A673 (cell line): ENCODE measurements around the gene GMDS. TPM values are rescaled to one million over a fixed set of nuclear protein-coding genes. Genes with fewer than 3 reads are reported as not detected.

Source experiments
- BruUV-seq: library from RNA; stranded (reverse); fragments of 400-500 nt; replicated peaks from 2 replicates; lab custom pipeline; 2021; lab: Mats Ljungman, UMichigan
- CTCF ChIA-PET: fragments of 300-600 bp; sonication (Branson Sonifier 250); formaldehyde crosslinking; loops from one replicate; lab custom pipeline; 2022; ENCODE audit warnings: antibody characterized with exemption; lab: Charles Lee
- POLR2A ChIA-PET: fragments of 300-600 bp; sonication (Branson Sonifier 250); formaldehyde crosslinking; loops from one replicate; lab custom pipeline; 2022; ENCODE audit warnings: antibody characterized with exemption; ENCODE audit not compliant: low non-redundant PET; lab: Charles Lee
- DNase-seq: peaks from one replicate; pipeline ENCODE4 v3.0.0-alpha.2; 2015; ENCODE audit warnings: low spot score
- H3K27ac ChIP-seq: fragments of 200-600 bp; sonication (generic); 2 replicates; pipeline ENCODE4 v1.5.1; 2016; ENCODE audit warnings: mixed run types, low read depth, mild to moderate bottlenecking, mixed read lengths, antibody characterized with exemption, low read length; ENCODE audit not compliant: poor library complexity, severe bottlenecking
- H3K27me3 ChIP-seq: fragments of 200-600 bp; sonication (generic); replicated peaks from 2 replicates; pipeline ENCODE4 v1.6.1; 2017; ENCODE audit warnings: mixed run types, low read depth, mild to moderate bottlenecking, mixed read lengths, antibody characterized with exemption, low read length; ENCODE audit not compliant: insufficient read depth, poor library complexity
- H3K36me3 ChIP-seq: fragments of 200-600 bp; sonication (generic); 2 replicates; pipeline ENCODE4 v1.6.1; 2016; ENCODE audit warnings: mixed run types, mild to moderate bottlenecking, mixed read lengths, antibody characterized with exemption, low read length; ENCODE audit not compliant: insufficient read depth, poor library complexity, severe bottlenecking
- H3K4me1 ChIP-seq: fragments of 200-600 bp; sonication (generic); 2 replicates; pipeline ENCODE4 v1.6.1; 2017; ENCODE audit warnings: mixed run types, mild to moderate bottlenecking, mixed read lengths, antibody characterized with exemption, low read length; ENCODE audit not compliant: insufficient read depth, poor library complexity, severe bottlenecking
- H3K4me3 ChIP-seq: fragments of 200-600 bp; sonication (generic); 2 replicates; pipeline ENCODE4 v1.5.1; 2016; ENCODE audit warnings: low read depth, mixed run types, mild to moderate bottlenecking, mixed read lengths, low read length; ENCODE audit not compliant: poor library complexity, severe bottlenecking
- H3K9me3 ChIP-seq: fragments of 200-600 bp; sonication (generic); 2 replicates; pipeline ENCODE4 v1.6.1; 2016; ENCODE audit warnings: mixed run types, low read depth, mild to moderate bottlenecking, mixed read lengths, antibody characterized with exemption, low read length; ENCODE audit not compliant: poor library complexity, severe bottlenecking
- CTCF ChIP-seq: fragments of 300-800, 200-600 bp; sonication (generic); conservative IDR thresholded peaks from 2 replicates; pipeline ENCODE4 v1.5.1; 2017; ENCODE audit warnings: low read depth, mild to moderate bottlenecking, antibody characterized with exemption, low read length, moderate library complexity, mixed read lengths
- EZH2 ChIP-seq: fragments of 200-600 bp; sonication (generic); IDR thresholded peaks from 2 replicates; pipeline ENCODE4 v1.6.1; 2017; ENCODE audit warnings: borderline replicate concordance, low read depth, mild to moderate bottlenecking, mixed read lengths, antibody characterized with exemption, low read length; ENCODE audit not compliant: poor library complexity, severe bottlenecking
- intact Hi-C: fragments of 100-400 bp; cut with micrococcal nuclease; formaldehyde crosslinking; loops from one replicate; pipeline ENCODE4 v1.10.0; 2022; ENCODE audit not compliant: unreplicated experiment
- total RNA-seq: library from RNA; stranded (reverse); gene quantifications from 2 replicates; pipeline ENCODE4 v1.2.3, GENCODE V29; 2021

The GMDS gene
- total RNA-seq, 1 experiment from 2014 or later, result 15.2 TPM

- POLR2A ChIA-PET, result no interaction called here
- no peaks in the 10 kb centered on the region for H3K4me1 ChIP-seq
- DNase-seq, result no peak
- TF ChIP-seq CTCF, result no peak
- TF ChIP-seq EZH2, result no peak
- no peaks in the 10 kb centered on the region for H3K36me3 ChIP-seq
- intact Hi-C loops, result no loop called here
- no TSS peak for BruUV-seq
- H3K27ac ChIP-seq, result no peak overlapping the region
- H3K4me3 ChIP-seq, result no peak overlapping the region
- H3K9me3 ChIP-seq, result no peaks in the 10 kb centered on the region
- CTCF ChIA-PET, result no interaction called here
- H3K27me3 ChIP-seq, result no peaks in the 10 kb centered on the region
These were observed 367.1 kb downstream of the GMDS start for GRCh38 chr6:1878330-1878729.

GRCh38 chr6:1873781-1874180, 371.6 kb downstream of the GMDS start:
- BruUV-seq, result no TSS peak
- TF ChIP-seq CTCF, result no peak
- no peak for TF ChIP-seq EZH2
- DNase-seq, result no peak
- no peaks in the 10 kb centered on the region for H3K27me3 ChIP-seq
- no peaks in the 10 kb centered on the region for H3K36me3 ChIP-seq
- intact Hi-C loops, result no loop called here
- peaks cover 9% of the 10 kb centered on the region for H3K4me1 ChIP-seq
- H3K4me3 ChIP-seq, result no peak overlapping the region
- H3K9me3 ChIP-seq, result no peaks in the 10 kb centered on the region
- no peak overlapping the region for H3K27ac ChIP-seq
- ChIA-PET CTCF (no interaction called here), POLR2A (no interaction called here)

- no peaks in the 10 kb centered on the region for H3K9me3 ChIP-seq
- no peak for TF ChIP-seq EZH2
- TF ChIP-seq CTCF, result no peak
- no TSS peak for BruUV-seq
- ChIA-PET POLR2A (no interaction called here), CTCF (interaction anchor here (0.6 kb wide), 1 partner anchor 33 kb away, joined by 3 read pairs; no protein-coding TSS in a partner anchor)
- DNase-seq, result peak; percentile 76
- H3K4me3 ChIP-seq, result no peak overlapping the region
- H3K4me1 ChIP-seq, result peaks cover 9% of the 10 kb centered on the region
- H3K27me3 ChIP-seq, result no peaks in the 10 kb centered on the region
- H3K36me3 ChIP-seq, result no peaks in the 10 kb centered on the region
- H3K27ac ChIP-seq, result no peak overlapping the region
- intact Hi-C loops, result no loop called here
These were observed 372.7 kb downstream of the GMDS start for GRCh38 chr6:1872649-1873131.
